CD4-positive, CD25-positive, alpha-beta regulatory T cell (primary cell): ENCODE measurements around the gene ASTN2. TPM values are rescaled to one million over a fixed set of nuclear protein-coding genes. Genes with fewer than 3 reads are reported as not detected.

Experiments used
- ATAC-seq, 2 donors: fragments of 150-1000 bp; cut with Tn5 transposase; one replicate each; pipeline ENCODE4 v1.10.0; 2021; ENCODE audit warnings: low read depth in 2 of 2, moderate number of reproducible peaks in 2 of 2, moderate library complexity in 1 of 2
- DNase-seq, 3 donors: peaks; one replicate each; pipeline versions ENCODE4 v3.0.0 to v3.0.0-alpha.2; 2012 to 2022; ENCODE audit warnings: mixed read lengths in 1 of 3
- H3K27ac ChIP-seq: one replicate; pipeline ENCODE4 v1.7.0; 2013; ENCODE audit warnings: mild to moderate bottlenecking, low read length; ENCODE audit not compliant: insufficient read depth, poor library complexity, severe bottlenecking
- H3K27me3 ChIP-seq: one replicate; pipeline ENCODE4 v1.7.0; 2013; ENCODE audit warnings: low read length; ENCODE audit not compliant: control insufficient read depth, insufficient read depth
- H3K36me3 ChIP-seq: one replicate; pipeline ENCODE4 v1.7.0; 2013; ENCODE audit warnings: mild to moderate bottlenecking, low read length, moderate library complexity; ENCODE audit not compliant: control insufficient read depth, insufficient read depth
- H3K4me1 ChIP-seq: 2 replicates; pipeline ENCODE4 v1.7.0; 2013; ENCODE audit warnings: mild to moderate bottlenecking, low read length; ENCODE audit not compliant: insufficient read depth, control insufficient read depth, poor library complexity, severe bottlenecking
- H3K4me3 ChIP-seq: one replicate; pipeline ENCODE4 v1.7.0; 2013; ENCODE audit warnings: low read depth, mild to moderate bottlenecking, low read length, moderate library complexity
- H3K9me3 ChIP-seq, 2 experiments: 1 replicate in 1 of 2; 2 replicates in 1 of 2; pipeline ENCODE4 v1.7.0; 2013; ENCODE audit warnings: low read length in 2 of 2, mild to moderate bottlenecking in 1 of 2, moderate library complexity in 1 of 2; ENCODE audit not compliant: control insufficient read depth in 2 of 2
- H3K27ac Mint-ChIP-seq, 3 donors: one replicate each; pipeline ENCODE4 v1.8.0; 2020 to 2022; ENCODE audit warnings: mild to moderate bottlenecking in 3 of 3, mixed read lengths in 3 of 3, moderate library complexity in 2 of 3
- H3K27me3 Mint-ChIP-seq: one replicate; pipeline ENCODE4 v1.8.0; 2022; ENCODE audit warnings: mild to moderate bottlenecking, mixed read lengths
- H3K36me3 Mint-ChIP-seq: one replicate; pipeline ENCODE4 v1.8.0; 2020; ENCODE audit warnings: mixed read lengths
- H3K4me1 Mint-ChIP-seq, 4 donors: one replicate each; pipeline ENCODE4 v1.8.0; 2020 to 2022; ENCODE audit warnings: mixed read lengths in 4 of 4, mild to moderate bottlenecking in 1 of 4
- H3K4me3 Mint-ChIP-seq, 4 donors: one replicate each; pipeline ENCODE4 v1.8.0; 2020 to 2022; ENCODE audit warnings: mild to moderate bottlenecking in 4 of 4, mixed read lengths in 4 of 4, moderate library complexity in 3 of 4
- H3K9me3 Mint-ChIP-seq, 7 donors: one replicate each; pipeline ENCODE4 v1.8.0; 2020 to 2022; ENCODE audit warnings: mixed read lengths in 7 of 7, mild to moderate bottlenecking in 3 of 7, moderate library complexity in 2 of 7
- polyA plus RNA-seq, 4 donors: library from polyadenylated mRNA; unstranded; fragments of 300-500 nt; fragmentation: Illumina TruSeq; gene quantifications; one replicate each; pipeline ENCODE4 v1.2.3, GENCODE V29; 2021
- total RNA-seq: library from RNA; stranded (reverse); gene quantifications from one replicate; pipeline ENCODE4 v1.2.3, GENCODE V29; 2022

The ASTN2 gene
- total and polyA plus RNA-seq, 5 donors from 2014 or later = 5.0 to 9.9 (median 7.4) TPM

- Mint-ChIP-seq H3K4me3 (no peak overlapping the region), H3K9me3 (peaks cover 0 to 8% (median 1%) of the 10 kb centered on the region in 7 donors), H3K27me3 (peaks cover 5% of the 10 kb centered on the region), H3K27ac (no peak overlapping the region), H3K36me3 (no peaks in the 10 kb centered on the region), H3K4me1 (no peaks in the 10 kb centered on the region)
- Histone ChIP-seq H3K27me3 (no peaks in the 10 kb centered on the region), H3K4me1 (no peaks in the 10 kb centered on the region), H3K36me3 (no peaks in the 10 kb centered on the region), H3K4me3 (no peak overlapping the region), H3K27ac (no peak overlapping the region), H3K9me3 (no peaks in the 10 kb centered on the region)
- ATAC-seq (no peak), DNase-seq (no peak)
These were observed 181.8 kb downstream of the ASTN2 start for GRCh38 chr9:117233016-117233415.

GRCh38 chr9:117232281-117232680 is 182.6 kb downstream of the ASTN2 start:
- no peaks in the 10 kb centered on the region for H3K27me3 ChIP-seq
- DNase-seq = no peak
- H3K27ac ChIP-seq = no peak overlapping the region
- Mint-ChIP-seq H3K36me3 (no peaks in the 10 kb centered on the region), H3K9me3 (peaks cover 0 to 8% (median 1%) of the 10 kb centered on the region in 7 donors), H3K4me3 (no peak overlapping the region), H3K27ac (peak overlapping the region in 1 of 3 donors; percentile 16), H3K27me3 (peaks cover 5% of the 10 kb centered on the region), H3K4me1 (no peaks in the 10 kb centered on the region)
- no peak overlapping the region for H3K4me3 ChIP-seq
- H3K36me3 ChIP-seq = no peaks in the 10 kb centered on the region
- ATAC-seq = no peak
- no peaks in the 10 kb centered on the region for H3K9me3 ChIP-seq
- H3K4me1 ChIP-seq = no peaks in the 10 kb centered on the region

GRCh38 chr9:117231012-117231411 is 183.8 kb downstream of the ASTN2 start:
- Histone ChIP-seq H3K27me3 (no peaks in the 10 kb centered on the region), H3K4me1 (no peaks in the 10 kb centered on the region), H3K27ac (no peak overlapping the region), H3K36me3 (no peaks in the 10 kb centered on the region), H3K9me3 (no peaks in the 10 kb centered on the region), H3K4me3 (no peak overlapping the region)
- H3K4me3 Mint-ChIP-seq = no peak overlapping the region
- no peaks in the 10 kb centered on the region for H3K4me1 Mint-ChIP-seq
- peaks cover 0 to 8% (median 1%) of the 10 kb centered on the region in 7 donors for H3K9me3 Mint-ChIP-seq
- no peaks in the 10 kb centered on the region for H3K36me3 Mint-ChIP-seq
- no peak for DNase-seq
- no peak for ATAC-seq
- no peak overlapping the region for H3K27ac Mint-ChIP-seq
- peaks cover 5% of the 10 kb centered on the region for H3K27me3 Mint-ChIP-seq

- no peak overlapping the region for H3K27ac ChIP-seq
- DNase-seq (no peak), ATAC-seq (no peak)
- Mint-ChIP-seq H3K9me3 (peaks cover 0 to 8% (median 3%) of the 10 kb centered on the region in 7 donors), H3K27me3 (peaks cover 5% of the 10 kb centered on the region), H3K36me3 (no peaks in the 10 kb centered on the region), H3K4me3 (no peak overlapping the region), H3K4me1 (no peaks in the 10 kb centered on the region), H3K27ac (no peak overlapping the region)
- no peaks in the 10 kb centered on the region for H3K36me3 ChIP-seq
- no peaks in the 10 kb centered on the region for H3K4me1 ChIP-seq
- H3K27me3 ChIP-seq = no peaks in the 10 kb centered on the region
- no peak overlapping the region for H3K4me3 ChIP-seq
- no peaks in the 10 kb centered on the region for H3K9me3 ChIP-seq
These were observed 190.2 kb downstream of the ASTN2 start for GRCh38 chr9:117224695-117225094.

- Histone ChIP-seq H3K9me3 (no peaks in the 10 kb centered on the region), H3K27me3 (no peaks in the 10 kb centered on the region), H3K4me1 (no peaks in the 10 kb centered on the region), H3K4me3 (no peak overlapping the region), H3K27ac (no peak overlapping the region), H3K36me3 (no peaks in the 10 kb centered on the region)
- H3K9me3 Mint-ChIP-seq = peaks cover 0 to 8% (median 3%) of the 10 kb centered on the region in 7 donors
- no peaks in the 10 kb centered on the region for H3K36me3 Mint-ChIP-seq
- H3K27me3 Mint-ChIP-seq = no peaks in the 10 kb centered on the region
- H3K27ac Mint-ChIP-seq = no peak overlapping the region
- no peaks in the 10 kb centered on the region for H3K4me1 Mint-ChIP-seq
- no peak for DNase-seq
- H3K4me3 Mint-ChIP-seq = no peak overlapping the region
- ATAC-seq = no peak
These were observed 195.9 kb downstream of the ASTN2 start for GRCh38 chr9:117218951-117219350.

- DNase-seq = no peak
- Histone ChIP-seq H3K27me3 (no peaks in the 10 kb centered on the region), H3K4me1 (no peaks in the 10 kb centered on the region), H3K27ac (no peak overlapping the region), H3K4me3 (no peak overlapping the region), H3K9me3 (no peaks in the 10 kb centered on the region), H3K36me3 (no peaks in the 10 kb centered on the region)
- Mint-ChIP-seq H3K27me3 (no peaks in the 10 kb centered on the region), H3K4me3 (peak overlapping the region in 1 of 4 donors; percentile 59), H3K9me3 (peaks cover 0 to 20% (median 7%) of the 10 kb centered on the region in 7 donors), H3K27ac (peak overlapping the region in 1 of 3 donors; percentile 74), H3K36me3 (no peaks in the 10 kb centered on the region), H3K4me1 (no peaks in the 10 kb centered on the region)
- no peak for ATAC-seq
These were observed 200.4 kb downstream of the ASTN2 start for GRCh38 chr9:117214416-117214815.

GRCh38 chr9:117211280-117211679 is 203.6 kb downstream of the ASTN2 start:
- H3K9me3 Mint-ChIP-seq = peaks cover 1 to 23% (median 8%) of the 10 kb centered on the region in 7 donors
- H3K4me1 ChIP-seq = no peaks in the 10 kb centered on the region
- no peak overlapping the region for H3K4me3 ChIP-seq
- no peaks in the 10 kb centered on the region for H3K36me3 Mint-ChIP-seq
- H3K27me3 Mint-ChIP-seq = no peaks in the 10 kb centered on the region
- H3K36me3 ChIP-seq = no peaks in the 10 kb centered on the region
- ATAC-seq (no peak), DNase-seq (no peak)
- no peaks in the 10 kb centered on the region for H3K27me3 ChIP-seq
- peaks cover 0 to 4% of the 10 kb centered on the region in 2 experiments for H3K9me3 ChIP-seq
- H3K4me3 Mint-ChIP-seq = no peak overlapping the region
- H3K27ac ChIP-seq = no peak overlapping the region
- no peaks in the 10 kb centered on the region for H3K4me1 Mint-ChIP-seq
- no peak overlapping the region for H3K27ac Mint-ChIP-seq

- Mint-ChIP-seq H3K4me1 (no peaks in the 10 kb centered on the region), H3K36me3 (no peaks in the 10 kb centered on the region), H3K4me3 (no peak overlapping the region), H3K27me3 (no peaks in the 10 kb centered on the region), H3K27ac (no peak overlapping the region), H3K9me3 (peaks cover 0 to 21% (median 6%) of the 10 kb centered on the region in 7 donors)
- no peak for DNase-seq
- Histone ChIP-seq H3K4me1 (no peaks in the 10 kb centered on the region), H3K27ac (no peak overlapping the region), H3K9me3 (peaks cover 0 to 4% of the 10 kb centered on the region in 2 experiments), H3K4me3 (no peak overlapping the region), H3K36me3 (no peaks in the 10 kb centered on the region), H3K27me3 (no peaks in the 10 kb centered on the region)
- no peak for ATAC-seq
These were observed 209.1 kb downstream of the ASTN2 start for GRCh38 chr9:117205806-117206205.
